IPS DF 19.7 (cell line): Measurements from ENCODE around the gene TMEM271.
"Not testable (repeated sequence)": the region's sequence is repeated elsewhere in the genome, so short reads cannot be mapped to it uniquely, and the experiment has no call there.

Experiments used
- DNase-seq: peaks from one replicate; pipeline ENCODE4 v3.0.0-alpha.2; 2013; ENCODE audit warnings: low read depth, low spot score

Gene TMEM271

GRCh38 chr4:610411-611261 lies 34.5 kb upstream of the TMEM271 start:
- no peak for DNase-seq

- DNase-seq = no peak
Measured at GRCh38 chr4:609400-610050, 33.4 kb upstream of the TMEM271 start.

GRCh38 chr4:608236-608635 lies 32.1 kb upstream of the TMEM271 start:
- DNase-seq = no peak

GRCh38 chr4:605702-606425 lies 29.8 kb upstream of the TMEM271 start:
- DNase-seq = no peak

GRCh38 chr4:604131-604530 lies 28.0 kb upstream of the TMEM271 start:
- DNase-seq = no peak

- DNase-seq = peak; percentile 59
Measured at GRCh38 chr4:602559-602942, 26.5 kb upstream of the TMEM271 start.

GRCh38 chr4:601612-602558 lies 25.8 kb upstream of the TMEM271 start:
- no peak for DNase-seq

- DNase-seq = no peak
Measured at GRCh38 chr4:600850-601515, 24.9 kb upstream of the TMEM271 start.

- no peak for DNase-seq
Measured at GRCh38 chr4:600166-600565, 24.1 kb upstream of the TMEM271 start.

- DNase-seq = no peak
Measured at GRCh38 chr4:598925-599324, 22.8 kb upstream of the TMEM271 start.

GRCh38 chr4:592825-593520 lies 16.9 kb upstream of the TMEM271 start:
- no peak for DNase-seq

GRCh38 chr4:592178-592577 lies 16.1 kb upstream of the TMEM271 start:
- DNase-seq = not testable (repeated sequence)

GRCh38 chr4:590313-590841 lies 14.3 kb upstream of the TMEM271 start:
- no peak for DNase-seq

GRCh38 chr4:589219-589963 lies 13.3 kb upstream of the TMEM271 start:
- DNase-seq = no peak

GRCh38 chr4:588351-588849 lies 12.3 kb upstream of the TMEM271 start:
- no peak for DNase-seq

GRCh38 chr4:587671-588350 lies 11.7 kb upstream of the TMEM271 start:
- DNase-seq = no peak

GRCh38 chr4:583820-584219 lies 7.7 kb upstream of the TMEM271 start:
- DNase-seq = no peak

GRCh38 chr4:581753-582361 lies 5.8 kb upstream of the TMEM271 start:
- DNase-seq = no peak
